Karpas-422 (cell line): Measurements from ENCODE around the gene RRP9. TPM values are rescaled to one million over a fixed set of nuclear protein-coding genes. Genes with fewer than 3 reads are reported as not detected.
"Not testable (repeated sequence)": the region's sequence is repeated elsewhere in the genome, so short reads cannot be mapped to it uniquely, and the experiment has no call there.

Experiments used
- DNase-seq: peaks from one replicate; pipeline ENCODE4 v3.0.0-alpha.2; 2015
- H2AFZ ChIP-seq: fragments of 200-600 bp; sonication (generic); 2 replicates; pipeline ENCODE4 v1.6.1; 2014; ENCODE audit warnings: antibody characterized with exemption, low read length, mixed read lengths
- H3K27ac ChIP-seq: fragments of 200-600 bp; sonication (generic); 2 replicates; pipeline ENCODE4 v1.5.1; 2014; ENCODE audit warnings: mild to moderate bottlenecking, low read length, moderate library complexity
- H3K27me3 ChIP-seq: fragments of 200-600 bp; sonication (generic); 2 replicates; pipeline ENCODE4 v1.6.1; 2014; ENCODE audit warnings: low read length, mixed read lengths
- H3K36me3 ChIP-seq: fragments of 200-600 bp; sonication (generic); 2 replicates; pipeline ENCODE4 v1.6.1; 2014; ENCODE audit warnings: low read length, mixed read lengths; ENCODE audit not compliant: insufficient read depth
- H3K4me1 ChIP-seq: fragments of 200-600 bp; sonication (generic); 2 replicates; pipeline ENCODE4 v1.6.1; 2014; ENCODE audit warnings: mild to moderate bottlenecking, low read length, mixed read lengths
- H3K4me2 ChIP-seq: fragments of 200-600 bp; sonication (generic); 2 replicates; pipeline ENCODE4 v1.6.1; 2014; ENCODE audit warnings: low read length, low read depth, mild to moderate bottlenecking; ENCODE audit not compliant: poor library complexity, severe bottlenecking
- H3K4me3 ChIP-seq: fragments of 200-600 bp; sonication (generic); 2 replicates; pipeline ENCODE4 v1.5.1; 2014; ENCODE audit warnings: mild to moderate bottlenecking, antibody characterized with exemption, low read length, mixed read lengths
- H3K79me2 ChIP-seq: fragments of 200-600 bp; sonication (generic); 2 replicates; pipeline ENCODE4 v1.6.1; 2014; ENCODE audit warnings: mild to moderate bottlenecking, low read length, mixed read lengths
- H3K9ac ChIP-seq: fragments of 200-600 bp; sonication (generic); 2 replicates; pipeline ENCODE4 v1.6.0; 2014; ENCODE audit warnings: low read length
- H3K9me2 ChIP-seq: fragments of 200-600 bp; sonication (generic), shearing (Covaris generic); replicated peaks from 2 replicates; pipeline ENCODE4 v1.6.0; 2014; ENCODE audit warnings: mild to moderate bottlenecking, low read length, moderate library complexity; ENCODE audit not compliant: insufficient read depth
- H3K9me3 ChIP-seq: fragments of 300-700, 200-600 bp; sonication (generic); 2 replicates; pipeline ENCODE4 v1.6.1; 2014; ENCODE audit warnings: low read length, mixed read lengths
- H4K20me1 ChIP-seq: fragments of 200-600 bp; sonication (generic); 2 replicates; pipeline ENCODE4 v1.6.1; 2014; ENCODE audit warnings: mild to moderate bottlenecking, antibody characterized with exemption, low read length, low read depth; ENCODE audit not compliant: insufficient read depth
- total RNA-seq: library from RNA; depleted of rRNA; stranded (reverse); fragments of >200 nt; shearing (Covaris generic); gene quantifications from 2 replicates; pipeline ENCODE4 v1.2.3, GENCODE V29; 2014; ENCODE audit warnings: low replicate concordance

RRP9 gene
- total RNA-seq, 1 experiment from 2014 or later: 15.1 TPM

GRCh38 chr3:51934139-51934850 is 7.4 kb downstream of the RRP9 start:
- Histone ChIP-seq H3K27ac (no peak overlapping the region), H3K4me2 (no peak overlapping the region), H3K9me3 (no peaks in the 10 kb centered on the region), H3K4me1 (no peaks in the 10 kb centered on the region), H3K79me2 (peaks cover 11% of the 10 kb centered on the region), H3K27me3 (no peaks in the 10 kb centered on the region), H2AFZ (no peak overlapping the region), H3K9ac (no peak overlapping the region), H3K9me2 (no peaks in the 10 kb centered on the region), H3K4me3 (no peak overlapping the region), H4K20me1 (peaks cover 5% of the 10 kb centered on the region; the same call in 1 of the 2 replicates), H3K36me3 (peaks cover 11% of the 10 kb centered on the region; the same call in 1 of the 2 replicates)
- no peak for DNase-seq

- H3K36me3 ChIP-seq: peaks cover 6% of the 10 kb centered on the region; the same call in 1 of the 2 replicates
- H3K9me2 ChIP-seq: no peaks in the 10 kb centered on the region
Observed at GRCh38 chr3:51933471-51934138, 8.1 kb downstream of the RRP9 start.

GRCh38 chr3:51932471-51933370 is 9.0 kb downstream of the RRP9 start:
- no peak overlapping the region for H3K9ac ChIP-seq
- H3K4me2 ChIP-seq: no peak overlapping the region
- H3K4me3 ChIP-seq: no peak overlapping the region
- H3K27ac ChIP-seq: no peak overlapping the region
- H2AFZ ChIP-seq: no peak overlapping the region
- H3K9me3 ChIP-seq: no peaks in the 10 kb centered on the region
- no peaks in the 10 kb centered on the region for H3K79me2 ChIP-seq
- H3K9me2 ChIP-seq: no peaks in the 10 kb centered on the region
- H3K27me3 ChIP-seq: no peaks in the 10 kb centered on the region
- H3K4me1 ChIP-seq: no peaks in the 10 kb centered on the region
- DNase-seq: no peak
- H4K20me1 ChIP-seq: peaks cover 5% of the 10 kb centered on the region; the same call in 1 of the 2 replicates
- 0 out of 2 replicates have a peak, but pooled peaks cover 2% of the 10 kb centered on the region for H3K36me3 ChIP-seq

More at GRCh38 chr3:51933471-51934138, 8.1 kb downstream of the RRP9 start:
- Histone ChIP-seq H3K9me3 (no peaks in the 10 kb centered on the region), H3K4me2 (no peak overlapping the region), H3K4me3 (no peak overlapping the region), H4K20me1 (peaks cover 5% of the 10 kb centered on the region; the same call in 1 of the 2 replicates), H3K27ac (no peak overlapping the region), H3K4me1 (no peaks in the 10 kb centered on the region), H3K9ac (no peak overlapping the region), H2AFZ (no peak overlapping the region), H3K79me2 (peaks cover 4% of the 10 kb centered on the region), H3K27me3 (no peaks in the 10 kb centered on the region)
- DNase-seq: no peak

GRCh38 chr3:51931756-51932155 is 9.9 kb downstream of the RRP9 start:
- Histone ChIP-seq H3K27ac (no peak overlapping the region), H3K9me3 (no peaks in the 10 kb centered on the region), H3K9ac (no peak overlapping the region), H3K36me3 (0 out of 2 replicates have a peak, but pooled peaks cover 2% of the 10 kb centered on the region), H4K20me1 (peaks cover 1% of the 10 kb centered on the region; the same call in 1 of the 2 replicates), H3K4me3 (no peak overlapping the region), H3K79me2 (no peaks in the 10 kb centered on the region), H3K4me1 (no peaks in the 10 kb centered on the region), H3K9me2 (no peaks in the 10 kb centered on the region), H2AFZ (no peak overlapping the region), H3K27me3 (no peaks in the 10 kb centered on the region), H3K4me2 (no peak overlapping the region)
- no peak for DNase-seq

- Histone ChIP-seq H3K9me3 (no peaks in the 10 kb centered on the region), H3K36me3 (no peaks in the 10 kb centered on the region), H3K27me3 (no peaks in the 10 kb centered on the region), H3K79me2 (no peaks in the 10 kb centered on the region), H3K4me1 (no peaks in the 10 kb centered on the region), H3K4me3 (no peak overlapping the region), H2AFZ (no peak overlapping the region), H4K20me1 (no peaks in the 10 kb centered on the region), H3K9ac (no peak overlapping the region), H3K4me2 (no peak overlapping the region), H3K9me2 (no peaks in the 10 kb centered on the region), H3K27ac (no peak overlapping the region)
- no peak for DNase-seq
Observed at GRCh38 chr3:51930439-51930838, 11.3 kb downstream of the RRP9 start.

- H2AFZ ChIP-seq: no peak overlapping the region
- H3K4me1 ChIP-seq: no peaks in the 10 kb centered on the region
- no peaks in the 10 kb centered on the region for H3K36me3 ChIP-seq
- H3K9me2 ChIP-seq: no peaks in the 10 kb centered on the region
- H3K27me3 ChIP-seq: no peaks in the 10 kb centered on the region
- no peak overlapping the region for H3K4me2 ChIP-seq
- H3K9me3 ChIP-seq: no peaks in the 10 kb centered on the region
- H3K27ac ChIP-seq: no peak overlapping the region
- no peak overlapping the region for H3K4me3 ChIP-seq
- H3K79me2 ChIP-seq: no peaks in the 10 kb centered on the region
- no peak overlapping the region for H3K9ac ChIP-seq
- DNase-seq: no peak
- no peaks in the 10 kb centered on the region for H4K20me1 ChIP-seq
Observed at GRCh38 chr3:51929420-51930003, 12.2 kb downstream of the RRP9 start.

GRCh38 chr3:51928981-51929380 is 12.7 kb downstream of the RRP9 start:
- not testable (repeated sequence) for DNase-seq, H3K27me3 ChIP-seq, H3K27ac ChIP-seq

More at GRCh38 chr3:51928981-51929380, 12.7 kb downstream of the RRP9 start:
- H3K4me1 ChIP-seq, H3K9me2 ChIP-seq, H3K9ac ChIP-seq, H3K4me3 ChIP-seq, H3K36me3 ChIP-seq, H2AFZ ChIP-seq, H4K20me1 ChIP-seq, H3K9me3 ChIP-seq, H3K79me2 ChIP-seq, H3K4me2 ChIP-seq: not testable (repeated sequence)
